ENCODE results near the gene SEMA4G.

GRCh38 chr10:101015582-101015973 is 46.3 kb downstream of the SEMA4G start:
- TF ChIP-seq CEBPB (IDR thresholded peaks at IDR 0.05; ENCODE audit: low read depth) (no peak), CTCF (IDR thresholded peaks at IDR 0.05 in 2 of 3, conservative IDR thresholded peaks at IDR 0.05 in 1 of 3; ENCODE audit: borderline replicate concordance in 1 of 3, insufficient read depth in 1 of 3, low read depth in 2 of 3, low read length in 2 of 3) (no peak), TCF7L2 (IDR thresholded peaks at IDR 0.05; ENCODE audit: borderline replicate concordance, extremely low read depth, insufficient read depth, insufficient read length) (no peak), SP1 (IDR thresholded peaks at IDR 0.05; ENCODE audit: low read depth) (no peak), RAD21 (IDR thresholded peaks at IDR 0.05; ENCODE audit: low read depth) (no peak), MAX (IDR thresholded peaks at IDR 0.05) (no peak), REST (IDR thresholded peaks at IDR 0.05; ENCODE audit: low read depth) (no peak), POLR2A (IDR thresholded peaks at IDR 0.05; ENCODE audit: borderline replicate concordance, extremely low read depth, insufficient read depth, insufficient read length) (no peak), SIN3A (IDR thresholded peaks at IDR 0.05; ENCODE audit: low read depth) (no peak), ZFX (IDR thresholded peaks at IDR 0.05) (no peak), YY1 (IDR thresholded peaks at IDR 0.05; ENCODE audit: extremely low read depth, insufficient replicate concordance, low read depth, low read length) (no peak), EZH2phosphoT487 (IDR thresholded peaks at IDR 0.05; ENCODE audit: borderline replicate concordance) (no peak), ZNF274 (IDR thresholded peaks at IDR 0.05; ENCODE audit: low read depth, low read length) (no peak)

Data from HCT116 (cell line).